ENCODE results near the gene TXNRD2.

GRCh38 chr22:19828035-19828401 lies 113.6 kb downstream of the TXNRD2 start:
- TF ChIP-seq SP1 (IDR thresholded peaks at IDR 0.05; ENCODE audit: low read depth) = no peak
- TF ChIP-seq CEBPB (IDR thresholded peaks at IDR 0.05; ENCODE audit: low read depth) = no peak
- TF ChIP-seq, protein P1, sequence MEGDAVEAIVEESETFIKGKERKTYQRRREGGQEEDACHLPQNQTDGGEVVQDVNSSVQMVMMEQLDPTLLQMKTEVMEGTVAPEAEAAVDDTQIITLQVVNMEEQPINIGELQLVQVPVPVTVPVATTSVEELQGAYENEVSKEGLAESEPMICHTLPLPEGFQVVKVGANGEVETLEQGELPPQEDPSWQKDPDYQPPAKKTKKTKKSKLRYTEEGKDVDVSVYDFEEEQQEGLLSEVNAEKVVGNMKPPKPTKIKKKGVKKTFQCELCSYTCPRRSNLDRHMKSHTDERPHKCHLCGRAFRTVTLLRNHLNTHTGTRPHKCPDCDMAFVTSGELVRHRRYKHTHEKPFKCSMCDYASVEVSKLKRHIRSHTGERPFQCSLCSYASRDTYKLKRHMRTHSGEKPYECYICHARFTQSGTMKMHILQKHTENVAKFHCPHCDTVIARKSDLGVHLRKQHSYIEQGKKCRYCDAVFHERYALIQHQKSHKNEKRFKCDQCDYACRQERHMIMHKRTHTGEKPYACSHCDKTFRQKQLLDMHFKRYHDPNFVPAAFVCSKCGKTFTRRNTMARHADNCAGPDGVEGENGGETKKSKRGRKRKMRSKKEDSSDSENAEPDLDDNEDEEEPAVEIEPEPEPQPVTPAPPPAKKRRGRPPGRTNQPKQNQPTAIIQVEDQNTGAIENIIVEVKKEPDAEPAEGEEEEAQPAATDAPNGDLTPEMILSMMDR (IDR thresholded peaks at IDR 0.05 in 2 of 3, conservative IDR thresholded peaks at IDR 0.05 in 1 of 3; ENCODE audit: borderline replicate concordance in 1 of 3, insufficient read depth in 1 of 3, low read depth in 2 of 3, low read length in 2 of 3) = no peak
- no peak for TF ChIP-seq POLR2A (IDR thresholded peaks at IDR 0.05; ENCODE audit: borderline replicate concordance, extremely low read depth, insufficient read depth, insufficient read length)
- no peak for TF ChIP-seq SIN3A (IDR thresholded peaks at IDR 0.05; ENCODE audit: low read depth)
- TF ChIP-seq YY1 (IDR thresholded peaks at IDR 0.05; ENCODE audit: extremely low read depth, insufficient replicate concordance, low read depth, low read length) = no peak

Data from HCT116 (cell line).